Measurements from ENCODE around the gene MLYCD.
"Not testable (repeated sequence)": the region's sequence is repeated elsewhere in the genome, so short reads cannot be mapped to it uniquely, and the experiment has no call there.

MLYCD gene

GRCh38 chr16:83946781-83947566, 48.1 kb downstream of the MLYCD start:
- no peak for TF ChIP-seq CTCF (IDR thresholded peaks at IDR 0.05; ENCODE audit: low read depth, low read length)
- no peak overlapping the region for H3K4me3 ChIP-seq (ENCODE audit: low read depth, low read length)

GRCh38 chr16:83947642-83948234, 48.8 kb downstream of the MLYCD start:
- H3K4me3 ChIP-seq (ENCODE audit: low read depth, low read length): no peak overlapping the region
- no peak for TF ChIP-seq CTCF (IDR thresholded peaks at IDR 0.05; ENCODE audit: low read depth, low read length)

- no peak overlapping the region for H3K4me3 ChIP-seq (ENCODE audit: low read depth, low read length)
- no peak for TF ChIP-seq CTCF (IDR thresholded peaks at IDR 0.05; ENCODE audit: low read depth, low read length)
Measured at GRCh38 chr16:83948914-83949723, 50.2 kb downstream of the MLYCD start.

- H3K4me3 ChIP-seq (ENCODE audit: low read depth, low read length): no peak overlapping the region
- no peak for TF ChIP-seq CTCF (IDR thresholded peaks at IDR 0.05; ENCODE audit: low read depth, low read length)
Measured at GRCh38 chr16:83949724-83950001, 50.7 kb downstream of the MLYCD start.

GRCh38 chr16:83950862-83951399, 52.0 kb downstream of the MLYCD start:
- H3K4me3 ChIP-seq (ENCODE audit: low read depth, low read length): not testable (repeated sequence)

GRCh38 chr16:83951544-83951943, 52.6 kb downstream of the MLYCD start:
- no peak overlapping the region for H3K4me3 ChIP-seq (ENCODE audit: low read depth, low read length)
- TF ChIP-seq CTCF (IDR thresholded peaks at IDR 0.05; ENCODE audit: low read depth, low read length): no peak

- TF ChIP-seq CTCF (IDR thresholded peaks at IDR 0.05; ENCODE audit: low read depth, low read length): no peak
- peak overlapping the region; percentile 77 for H3K4me3 ChIP-seq (ENCODE audit: low read depth, low read length)
Measured at GRCh38 chr16:83952587-83952939, 53.6 kb downstream of the MLYCD start.
